LNCAP (cell line): ENCODE data around the gene HNRNPM.

ENCODE experiments used
- TF ChIP-seq, protein P1 (sequence below): fragments of 450-650 bp; IDR thresholded peaks from 2 replicates; pipeline ENCODE4 v1.5.1; 2017; ENCODE audit warnings: mild to moderate bottlenecking

HNRNPM gene

DNA sequence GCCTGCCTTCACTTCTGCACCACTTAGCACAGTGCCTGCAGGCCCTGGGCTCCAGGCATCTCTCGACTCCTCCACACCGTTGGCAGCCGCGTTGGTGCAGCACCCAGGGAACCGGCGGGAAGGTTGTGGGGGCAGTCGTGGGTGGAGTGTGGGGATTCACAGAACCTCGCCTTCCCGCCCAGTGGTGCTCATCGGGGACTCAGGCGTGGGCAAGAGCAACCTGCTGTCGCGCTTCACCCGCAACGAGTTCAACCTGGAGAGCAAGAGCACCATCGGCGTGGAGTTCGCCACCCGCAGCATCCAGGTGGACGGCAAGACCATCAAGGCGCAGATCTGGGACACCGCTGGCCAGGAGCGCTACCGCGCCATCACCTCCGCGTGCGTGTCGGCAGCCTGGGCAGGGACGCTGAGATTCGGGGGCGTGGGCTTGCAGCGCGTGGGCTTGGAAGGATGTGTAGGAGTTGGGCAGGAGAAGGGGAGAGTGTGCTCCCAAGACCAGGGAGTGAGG is 45.0 kb upstream of the HNRNPM start:
- TF ChIP-seq, protein P1, sequence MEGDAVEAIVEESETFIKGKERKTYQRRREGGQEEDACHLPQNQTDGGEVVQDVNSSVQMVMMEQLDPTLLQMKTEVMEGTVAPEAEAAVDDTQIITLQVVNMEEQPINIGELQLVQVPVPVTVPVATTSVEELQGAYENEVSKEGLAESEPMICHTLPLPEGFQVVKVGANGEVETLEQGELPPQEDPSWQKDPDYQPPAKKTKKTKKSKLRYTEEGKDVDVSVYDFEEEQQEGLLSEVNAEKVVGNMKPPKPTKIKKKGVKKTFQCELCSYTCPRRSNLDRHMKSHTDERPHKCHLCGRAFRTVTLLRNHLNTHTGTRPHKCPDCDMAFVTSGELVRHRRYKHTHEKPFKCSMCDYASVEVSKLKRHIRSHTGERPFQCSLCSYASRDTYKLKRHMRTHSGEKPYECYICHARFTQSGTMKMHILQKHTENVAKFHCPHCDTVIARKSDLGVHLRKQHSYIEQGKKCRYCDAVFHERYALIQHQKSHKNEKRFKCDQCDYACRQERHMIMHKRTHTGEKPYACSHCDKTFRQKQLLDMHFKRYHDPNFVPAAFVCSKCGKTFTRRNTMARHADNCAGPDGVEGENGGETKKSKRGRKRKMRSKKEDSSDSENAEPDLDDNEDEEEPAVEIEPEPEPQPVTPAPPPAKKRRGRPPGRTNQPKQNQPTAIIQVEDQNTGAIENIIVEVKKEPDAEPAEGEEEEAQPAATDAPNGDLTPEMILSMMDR = no peak

DNA sequence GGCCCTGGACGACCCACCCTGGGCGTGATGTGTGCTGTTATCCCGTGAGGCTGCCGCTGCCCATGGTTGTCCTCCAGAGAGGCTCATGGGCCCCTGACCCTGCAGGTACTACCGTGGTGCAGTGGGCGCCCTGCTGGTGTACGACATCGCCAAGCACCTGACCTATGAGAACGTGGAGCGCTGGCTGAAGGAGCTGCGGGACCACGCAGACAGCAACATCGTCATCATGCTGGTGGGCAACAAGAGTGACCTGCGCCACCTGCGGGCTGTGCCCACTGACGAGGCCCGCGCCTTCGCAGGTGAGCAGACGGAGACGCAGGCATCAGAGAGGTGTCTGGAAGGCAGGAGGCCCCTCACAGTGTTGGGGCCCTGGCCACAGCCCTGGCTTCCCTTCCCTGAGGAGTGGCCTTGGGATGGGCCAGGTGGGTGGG is 42.8 kb upstream of the HNRNPM start:
- TF ChIP-seq, protein P1 = no peak

DNA sequence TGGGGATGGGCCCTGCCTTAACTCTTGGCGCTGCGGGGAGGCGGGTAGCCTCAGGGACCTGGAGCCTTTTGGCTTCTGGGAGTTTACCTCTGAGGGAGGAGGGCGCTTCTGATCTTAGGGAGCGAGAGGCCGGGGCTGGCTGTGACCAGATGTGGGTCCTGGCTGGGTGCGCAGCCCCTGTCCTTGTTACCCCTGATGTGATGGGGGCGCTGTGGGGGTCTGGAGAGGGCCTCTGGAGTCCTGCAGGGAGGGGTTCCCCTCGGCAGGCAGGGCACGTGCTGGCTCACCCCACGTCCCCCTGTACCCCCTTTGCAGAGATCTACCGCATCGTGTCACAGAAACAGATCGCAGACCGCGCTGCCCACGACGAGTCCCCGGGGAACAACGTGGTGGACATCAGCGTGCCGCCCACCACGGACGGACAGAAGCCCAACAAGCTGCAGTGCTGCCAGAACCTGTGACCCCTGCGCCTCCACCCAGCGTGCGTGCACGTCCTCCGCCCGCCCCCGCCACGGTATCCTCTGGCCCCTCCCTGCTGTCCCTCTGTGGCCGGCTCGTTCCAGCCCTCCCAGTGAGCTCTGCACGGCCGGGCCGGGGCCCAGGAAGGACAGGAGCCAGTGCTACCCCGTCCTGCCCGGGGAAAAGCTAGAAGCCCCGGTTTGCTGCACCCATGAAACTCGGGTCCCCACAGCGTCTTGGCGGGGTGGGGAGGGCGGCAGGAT is 41.5 kb upstream of the HNRNPM start:
- TF ChIP-seq, protein P1 = no peak

DNA sequence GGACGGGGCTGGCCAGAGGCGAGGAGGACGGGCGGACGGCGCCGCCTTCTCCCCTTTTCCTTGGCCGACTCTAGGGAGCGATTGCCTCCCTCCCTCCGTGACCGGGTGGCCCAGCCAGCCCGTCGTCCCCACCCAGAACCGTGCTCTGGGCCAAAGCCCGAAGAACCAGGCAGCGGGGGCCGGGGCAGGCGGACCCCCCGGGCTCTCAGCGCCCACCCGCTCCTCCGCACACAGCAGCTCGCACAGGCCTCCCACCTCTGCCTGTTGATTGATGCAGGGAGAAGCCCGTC is 41.0 kb upstream of the HNRNPM start:
- TF ChIP-seq, protein P1 = no peak

DNA sequence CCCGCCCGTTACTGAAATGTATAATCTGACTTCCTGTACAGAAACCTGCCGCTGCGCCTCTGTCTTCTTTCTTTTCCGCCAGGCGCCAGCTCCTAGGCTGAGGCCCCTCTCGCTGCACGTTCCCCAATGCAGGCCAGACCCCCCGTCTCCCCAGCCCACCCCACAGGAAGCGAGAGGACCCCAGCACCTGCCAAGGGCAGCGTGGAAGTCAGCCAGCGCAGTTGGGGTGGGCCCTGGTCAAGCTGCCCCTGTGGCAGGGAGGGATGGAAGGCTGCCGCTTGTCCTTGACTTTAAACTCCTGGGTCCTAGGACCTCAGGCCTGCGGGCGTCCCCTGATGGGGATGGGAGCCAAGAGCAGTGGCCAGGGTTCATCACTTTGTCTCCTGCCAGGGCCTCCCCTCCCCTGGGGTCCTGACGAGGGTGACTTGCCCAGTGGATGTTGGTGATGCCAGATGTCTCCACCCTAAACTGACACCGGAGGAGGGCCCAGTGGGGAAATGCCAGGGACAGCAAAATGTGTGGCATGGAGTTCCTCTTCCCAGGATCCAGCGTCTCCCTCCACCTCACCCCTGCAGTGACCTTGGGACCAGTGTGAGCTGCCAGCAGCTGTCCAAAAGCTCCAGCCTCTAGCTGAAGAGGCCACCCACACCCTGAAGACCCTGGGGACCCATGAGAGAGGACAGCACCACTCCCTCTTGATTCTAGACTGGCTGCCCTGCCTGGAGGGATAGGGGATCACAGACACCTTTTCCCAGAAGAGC is 40.2 kb upstream of the HNRNPM start:
- TF ChIP-seq, protein P1 = no peak

DNA sequence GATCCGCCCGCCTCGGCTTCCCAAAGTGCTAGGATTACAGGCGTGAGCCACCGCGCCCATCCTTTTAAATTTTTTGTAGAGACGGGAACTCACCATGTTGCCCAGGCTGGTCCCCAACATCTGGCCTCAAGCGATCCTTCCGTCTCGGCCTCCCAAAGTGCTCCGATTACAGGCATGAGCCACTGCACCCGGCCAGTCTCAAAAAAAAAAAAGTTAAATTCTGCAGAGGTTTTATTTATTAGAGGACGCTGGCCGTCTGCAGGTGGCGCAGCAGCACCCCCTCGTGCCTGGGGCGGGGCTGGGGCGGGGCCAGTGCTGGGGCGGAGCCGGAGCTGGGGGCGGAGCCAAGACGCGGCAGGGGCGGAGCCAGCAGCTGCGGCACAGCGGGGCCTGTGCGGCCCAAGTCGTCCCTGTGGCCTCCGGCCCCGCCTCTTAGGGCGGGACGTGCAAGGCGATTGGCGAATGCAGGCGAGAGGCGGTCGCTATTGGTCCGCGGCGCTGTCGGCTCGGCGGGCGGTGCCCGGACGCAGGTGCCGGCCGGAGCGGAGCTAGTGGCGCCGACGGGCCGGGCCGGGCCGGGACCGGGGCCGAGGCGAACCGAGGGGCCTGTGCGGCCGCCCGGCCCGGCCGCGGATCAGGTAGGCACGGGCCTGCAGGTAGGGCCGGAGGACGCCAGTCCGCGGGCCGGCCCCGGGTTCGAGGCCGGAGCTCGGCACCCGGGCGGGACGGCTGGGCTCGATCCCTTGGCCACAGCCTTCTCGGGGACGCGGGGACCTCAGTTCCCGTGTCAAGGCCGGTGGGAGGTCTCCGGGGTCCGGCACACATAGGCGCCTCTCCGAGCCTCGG is 31.8 kb upstream of the HNRNPM start, which contains the start of gene MARCHF2:
Gene MARCHF2, plus strand, starts transcription at position 523 of the 846 bp plus-strand sequence. CDS start 8,536 bp downstream, outside the sequence.
- TF ChIP-seq, protein P1 = peak; percentile 75

DNA sequence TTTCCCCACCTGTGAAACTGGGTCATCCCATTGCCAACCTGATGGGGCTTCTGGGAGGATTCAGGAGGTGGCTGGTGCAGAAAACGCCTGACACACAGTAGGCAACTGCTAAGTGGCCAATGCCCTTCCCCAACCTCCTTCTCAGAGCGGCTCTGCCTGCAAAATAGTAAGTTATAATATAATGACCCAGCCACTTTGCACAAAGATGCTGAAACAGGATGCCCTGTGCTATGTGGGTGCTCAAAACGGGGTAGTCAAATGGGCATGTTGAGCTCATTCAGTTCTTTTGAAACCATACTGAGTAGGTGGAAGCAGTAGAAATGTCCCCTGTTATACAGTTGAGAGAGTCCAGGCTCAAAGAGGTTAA is 31.2 kb upstream of the HNRNPM start:
- TF ChIP-seq, protein P1 = no peak
